Skeletal muscle cell (primary cell): ENCODE measurements around the gene NFS1.
"Not testable (repeated sequence)": the region's sequence is repeated elsewhere in the genome, so short reads cannot be mapped to it uniquely, and the experiment has no call there.

ENCODE experiments used
- DNase-seq: peaks from one replicate; pipeline ENCODE4 v3.0.0-alpha.2; 2010; ENCODE audit warnings: low read depth
- H3K4me3 ChIP-seq: 2 replicates; pipeline ENCODE4 v1.5.1; 2011; ENCODE audit warnings: low read depth, mild to moderate bottlenecking, control low read depth, low read length, moderate library complexity

Gene NFS1

GRCh38 chr20:35695245-35695749 lies 3.9 kb downstream of the NFS1 start:
- H3K4me3 ChIP-seq, result no peak overlapping the region
- DNase-seq, result no peak

DNA sequence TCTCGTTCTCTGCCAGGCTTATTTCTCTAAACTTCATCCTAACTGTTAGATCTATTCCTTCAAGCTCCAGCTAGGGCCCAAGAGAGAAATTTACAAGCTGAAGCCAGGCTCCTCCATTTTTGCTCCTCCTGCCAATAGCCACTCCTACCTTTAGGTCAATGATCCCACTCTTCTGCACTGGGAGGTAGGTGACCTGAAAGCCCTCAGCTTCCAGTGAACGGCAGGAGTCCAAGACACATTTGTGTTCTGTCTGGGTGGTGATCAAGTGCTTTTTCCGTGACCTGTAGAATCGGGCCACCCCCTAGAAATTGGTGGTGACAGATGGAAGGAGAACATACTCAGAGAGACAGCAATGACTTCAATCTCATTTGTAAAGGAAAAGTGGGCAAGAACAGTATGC lies 8.9 kb downstream of the NFS1 start:
- no peak overlapping the region for H3K4me3 ChIP-seq
- no peak for DNase-seq

- DNase-seq, H3K4me3 ChIP-seq: not testable (repeated sequence)
These were observed 12.3 kb downstream of the NFS1 start for GRCh38 chr20:35686872-35687271.

DNA sequence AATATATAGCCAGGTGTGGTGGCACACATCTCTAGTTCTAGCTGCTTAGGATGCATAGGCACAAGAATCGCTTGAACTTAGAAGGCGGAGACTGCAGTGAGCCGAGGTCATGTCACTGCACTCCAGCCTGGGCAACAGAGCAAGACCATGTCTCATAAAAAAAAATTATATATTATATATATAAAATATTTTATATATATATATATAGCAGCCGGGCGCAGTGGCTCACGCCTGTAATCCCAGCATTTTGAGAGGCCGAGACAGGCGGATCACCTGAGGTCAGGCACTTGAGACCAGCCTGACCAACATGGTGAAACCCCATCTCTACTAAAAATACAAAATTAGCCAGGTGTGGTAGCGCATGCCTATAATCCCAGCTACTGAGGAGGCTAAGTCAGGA lies 13.8 kb downstream of the NFS1 start:
- H3K4me3 ChIP-seq, DNase-seq: not testable (repeated sequence)

GRCh38 chr20:35681960-35682359 lies 17.2 kb downstream of the NFS1 start:
- DNase-seq, result no peak
- no peak overlapping the region for H3K4me3 ChIP-seq

GRCh38 chr20:35680452-35681183 lies 18.5 kb downstream of the NFS1 start:
- no peak for DNase-seq
- H3K4me3 ChIP-seq, result no peak overlapping the region

GRCh38 chr20:35674921-35675320 lies 24.2 kb downstream of the NFS1 start:
- DNase-seq, result no peak
- no peak overlapping the region for H3K4me3 ChIP-seq

DNA sequence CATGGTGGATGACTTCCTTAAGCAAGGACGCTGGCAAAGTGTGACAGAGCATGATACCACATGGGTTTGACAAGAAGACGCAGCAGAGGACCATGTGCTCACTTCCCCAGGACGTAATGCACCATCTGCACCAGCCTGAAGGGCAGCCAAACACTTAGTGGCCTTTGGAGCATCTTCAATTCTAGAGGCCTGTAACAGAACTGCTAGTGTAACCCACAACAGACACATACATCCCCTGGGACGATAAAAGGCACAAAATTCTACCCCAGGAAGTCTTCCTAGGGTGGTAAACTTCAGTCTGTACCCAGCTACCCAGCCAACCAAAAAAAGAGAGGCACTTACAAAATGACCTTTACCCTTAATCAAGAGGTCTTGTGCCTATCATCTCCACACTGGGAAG lies 25.3 kb downstream of the NFS1 start:
- no peak for DNase-seq
- no peak overlapping the region for H3K4me3 ChIP-seq

- H3K4me3 ChIP-seq, result no peak overlapping the region
- DNase-seq, result no peak
These were observed 29.5 kb downstream of the NFS1 start for GRCh38 chr20:35669681-35670080.

DNA sequence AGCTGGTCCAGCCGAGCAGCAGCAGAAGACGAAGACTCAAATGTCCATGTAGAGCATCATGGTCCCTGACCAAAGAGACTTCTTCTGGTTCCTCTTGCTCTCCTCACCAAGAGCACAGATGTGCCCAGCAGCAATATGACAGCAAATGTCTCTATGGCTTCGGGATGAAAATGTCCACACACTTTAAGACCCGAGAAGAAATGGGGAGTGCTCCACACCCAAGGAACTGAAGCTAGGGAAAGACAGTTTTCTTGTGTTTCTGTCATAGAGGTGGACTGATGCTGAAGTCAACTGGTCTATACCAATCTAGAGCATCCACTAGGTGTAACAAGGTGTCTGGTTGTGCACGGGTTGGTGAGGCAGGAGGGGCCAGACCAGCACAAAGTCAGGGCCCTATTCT lies 29.9 kb downstream of the NFS1 start:
- H3K4me3 ChIP-seq, result no peak overlapping the region
- no peak for DNase-seq

GRCh38 chr20:35665949-35666288 lies 33.2 kb downstream of the NFS1 start:
- DNase-seq, result no peak
- no peak overlapping the region for H3K4me3 ChIP-seq

- peak within 1 kb of the TSS; percentile 98 for H3K4me3 ChIP-seq
- peak; percentile 69 for DNase-seq
These were observed 34.5 kb downstream of the NFS1 start, which contains the start of the genes CPNE1 and RBM12 for GRCh38 chr20:35664466-35665206. Gene CPNE1, minus strand, starts transcription at chr20:35664900. Its CDS starts 31,977 bp downstream, at chr20:35632923. Gene RBM12, minus strand, starts transcription at chr20:35664900. Its CDS starts 9,578 bp downstream, at chr20:35655322.

GRCh38 chr20:35663516-35664465 lies 35.4 kb downstream of the NFS1 start:
- H3K4me3 ChIP-seq, result peak overlapping the region; percentile 98
- DNase-seq, result no peak

DNA sequence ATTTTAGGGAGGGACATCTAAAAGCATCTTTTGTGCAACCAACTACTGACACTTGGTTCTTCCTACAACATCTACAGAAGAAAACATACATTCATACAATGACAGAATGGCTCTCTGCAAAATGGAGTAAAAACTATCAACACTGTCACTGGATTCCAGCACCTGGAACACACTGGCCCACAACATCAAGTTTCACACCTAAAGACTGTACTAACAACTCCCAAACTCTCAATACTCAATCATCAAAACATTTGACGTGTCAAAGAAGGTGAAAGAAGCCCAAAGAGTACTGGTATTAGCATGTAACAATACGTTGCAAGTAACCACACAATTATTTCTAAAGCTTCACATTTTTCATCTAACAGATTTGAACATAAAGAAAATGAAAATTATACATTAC lies 36.6 kb downstream of the NFS1 start:
- no peak for DNase-seq
- peak overlapping the region; percentile 98 for H3K4me3 ChIP-seq

- peak overlapping the region; percentile 98 for H3K4me3 ChIP-seq
- no peak for DNase-seq
These were observed 37.2 kb downstream of the NFS1 start for GRCh38 chr20:35661908-35662307.

DNA sequence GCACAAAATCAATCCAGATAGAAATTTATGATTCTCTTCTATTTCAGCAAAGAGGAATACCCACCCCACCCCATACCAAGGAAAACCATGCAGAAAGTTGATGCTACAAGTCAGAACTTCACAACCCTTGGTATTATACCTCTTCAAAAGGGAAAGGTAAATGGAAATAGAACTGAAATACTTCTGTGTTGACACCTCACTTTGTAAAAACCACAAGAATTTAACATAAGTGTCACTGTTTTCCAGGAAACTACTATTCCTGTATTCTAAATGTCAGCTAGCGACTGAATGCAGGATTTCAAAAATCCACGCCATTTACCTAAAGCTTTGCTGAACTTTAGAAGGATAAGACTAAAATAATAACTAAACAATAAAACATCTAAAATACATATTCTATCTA lies 38.1 kb downstream of the NFS1 start:
- DNase-seq, result no peak
- no peak overlapping the region for H3K4me3 ChIP-seq

DNA sequence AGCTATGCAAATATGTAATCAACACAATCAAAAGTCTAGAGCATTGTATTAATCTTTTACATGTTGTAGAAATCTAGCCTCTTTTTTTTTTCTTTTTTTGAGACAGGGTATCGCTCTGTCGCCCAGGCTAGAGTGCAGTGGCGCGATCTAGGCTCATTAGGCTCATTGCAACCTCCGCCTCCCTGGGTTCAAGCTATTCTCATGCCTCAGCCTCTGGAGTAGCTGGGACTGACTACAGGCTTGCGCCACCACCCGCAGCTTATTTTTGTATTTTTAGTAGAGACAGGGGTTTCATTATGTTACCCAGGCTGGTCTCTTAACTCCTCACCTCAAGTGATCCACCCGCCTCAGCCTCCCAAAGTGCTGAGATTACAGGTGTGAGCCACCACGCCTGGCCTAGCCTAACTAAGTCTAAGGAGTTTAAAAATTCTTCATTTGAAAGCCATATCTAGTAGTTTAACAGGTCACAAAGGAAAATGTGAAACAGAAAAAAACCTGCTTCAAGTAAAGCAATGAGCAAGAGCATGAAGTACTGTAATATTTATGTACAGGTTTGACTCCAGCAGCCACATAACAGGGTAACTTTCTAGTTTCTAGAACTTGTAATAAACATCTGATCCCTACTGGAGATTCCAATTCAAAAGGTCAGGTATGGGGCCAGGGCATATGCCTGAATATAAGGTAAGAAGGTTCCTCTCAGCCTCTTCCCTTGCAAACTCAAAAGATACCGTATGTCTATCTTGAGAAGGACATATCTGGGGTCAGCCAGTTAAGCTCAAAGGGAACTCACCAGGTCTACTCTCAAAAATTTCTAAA lies 38.8 kb downstream of the NFS1 start:
- H3K4me3 ChIP-seq, result no peak overlapping the region
- no peak for DNase-seq

GRCh38 chr20:35657271-35657670 lies 41.9 kb downstream of the NFS1 start:
- no peak for DNase-seq
- H3K4me3 ChIP-seq, result no peak overlapping the region

GRCh38 chr20:35654415-35654814 lies 44.7 kb downstream of the NFS1 start:
- no peak overlapping the region for H3K4me3 ChIP-seq
- DNase-seq, result no peak
